Rectal smooth muscle tissue (tissue), 1 donor: ENCODE results near the gene PLAGL2.
"Not testable (repeated sequence)": the region's sequence is repeated elsewhere in the genome, so short reads cannot be mapped to it uniquely, and the experiment has no call there.

Source experiments
- H3K27ac ChIP-seq: one replicate; pipeline ENCODE4 v1.7.0; 2013; ENCODE audit warnings: low read depth, low read length, inconsistent platforms
- H3K27me3 ChIP-seq: one replicate; pipeline ENCODE4 v1.7.0; 2013; ENCODE audit warnings: low read length; ENCODE audit not compliant: control insufficient read depth, insufficient read depth
- H3K36me3 ChIP-seq: one replicate; pipeline ENCODE4 v1.7.0; 2013; ENCODE audit warnings: low read length; ENCODE audit not compliant: control insufficient read depth, insufficient read depth
- H3K4me1 ChIP-seq: one replicate; pipeline ENCODE4 v1.7.0; 2013; ENCODE audit warnings: low read length; ENCODE audit not compliant: control insufficient read depth, insufficient read depth
- H3K4me3 ChIP-seq: one replicate; pipeline ENCODE4 v1.7.0; 2013; ENCODE audit warnings: low read length
- H3K9ac ChIP-seq: one replicate; pipeline ENCODE4 v1.7.0; 2013; ENCODE audit warnings: low read length

Gene PLAGL2

GRCh38 chr20:32205843-32206759 is 1.4 kb downstream of the PLAGL2 start:
- peaks cover 20% of the 10 kb centered on the region for H3K4me1 ChIP-seq
- peak overlapping the region; percentile 94 for H3K4me3 ChIP-seq
- peaks cover 4% of the 10 kb centered on the region for H3K36me3 ChIP-seq
- H3K27me3 ChIP-seq, result no peaks in the 10 kb centered on the region
- H3K9ac ChIP-seq, result peak overlapping the region; percentile 97
- peak overlapping the region; percentile 21 for H3K27ac ChIP-seq

- Histone ChIP-seq H3K27me3 (no peaks in the 10 kb centered on the region), H3K27ac (no peak overlapping the region), H3K9ac (no peak overlapping the region), H3K4me1 (peaks cover 20% of the 10 kb centered on the region), H3K36me3 (peaks cover 8% of the 10 kb centered on the region), H3K4me3 (no peak overlapping the region)
Observed at GRCh38 chr20:32205110-32205842, 2.3 kb downstream of the PLAGL2 start.

- no peaks in the 10 kb centered on the region for H3K27me3 ChIP-seq
- H3K4me3 ChIP-seq, result no peak overlapping the region
- H3K36me3 ChIP-seq, result peaks cover 13% of the 10 kb centered on the region
- no peak overlapping the region for H3K9ac ChIP-seq
- no peak overlapping the region for H3K27ac ChIP-seq
- peaks cover 20% of the 10 kb centered on the region for H3K4me1 ChIP-seq
Observed at GRCh38 chr20:32204205-32205109, 3.1 kb downstream of the PLAGL2 start.

GRCh38 chr20:32203356-32204204 is 4.0 kb downstream of the PLAGL2 start:
- Histone ChIP-seq H3K4me3 (no peak overlapping the region), H3K9ac (no peak overlapping the region), H3K4me1 (peaks cover 16% of the 10 kb centered on the region)

GRCh38 chr20:32201977-32202363 is 5.6 kb downstream of the PLAGL2 start:
- Histone ChIP-seq H3K27me3 (no peaks in the 10 kb centered on the region), H3K4me1 (peaks cover 14% of the 10 kb centered on the region), H3K9ac (no peak overlapping the region), H3K36me3 (peaks cover 20% of the 10 kb centered on the region), H3K4me3 (no peak overlapping the region), H3K27ac (no peak overlapping the region)

More at GRCh38 chr20:32203356-32204204, 4.0 kb downstream of the PLAGL2 start:
- no peaks in the 10 kb centered on the region for H3K27me3 ChIP-seq
- peaks cover 18% of the 10 kb centered on the region for H3K36me3 ChIP-seq
- H3K27ac ChIP-seq, result no peak overlapping the region

GRCh38 chr20:32201296-32201976 is 6.1 kb downstream of the PLAGL2 start:
- Histone ChIP-seq H3K4me1 (peaks cover 9% of the 10 kb centered on the region), H3K27ac (no peak overlapping the region), H3K27me3 (no peaks in the 10 kb centered on the region), H3K36me3 (peaks cover 22% of the 10 kb centered on the region), H3K4me3 (no peak overlapping the region), H3K9ac (no peak overlapping the region)

GRCh38 chr20:32199006-32199405 is 8.5 kb downstream of the PLAGL2 start:
- no peaks in the 10 kb centered on the region for H3K27me3 ChIP-seq
- peaks cover 31% of the 10 kb centered on the region for H3K36me3 ChIP-seq
- no peak overlapping the region for H3K27ac ChIP-seq
- H3K4me3 ChIP-seq, result no peak overlapping the region
- no peak overlapping the region for H3K9ac ChIP-seq
- H3K4me1 ChIP-seq, result peaks cover 4% of the 10 kb centered on the region

GRCh38 chr20:32197136-32197535 is 10.4 kb downstream of the PLAGL2 start:
- H3K4me3 ChIP-seq, H3K4me1 ChIP-seq: not testable (repeated sequence)
- H3K36me3 ChIP-seq, result peaks cover 34% of the 10 kb centered on the region

GRCh38 chr20:32196613-32197012 is 10.9 kb downstream of the PLAGL2 start:
- not testable (repeated sequence) for H3K9ac ChIP-seq

More at GRCh38 chr20:32197136-32197535, 10.4 kb downstream of the PLAGL2 start:
- H3K27ac ChIP-seq, H3K9ac ChIP-seq, H3K27me3 ChIP-seq: not testable (repeated sequence)

GRCh38 chr20:32195581-32195980 is 12.0 kb downstream of the PLAGL2 start:
- no peak overlapping the region for H3K9ac ChIP-seq
- H3K27me3 ChIP-seq, result no peaks in the 10 kb centered on the region
- H3K4me1 ChIP-seq, result no peaks in the 10 kb centered on the region
- H3K27ac ChIP-seq, result no peak overlapping the region
- no peak overlapping the region for H3K4me3 ChIP-seq
- H3K36me3 ChIP-seq, result peaks cover 29% of the 10 kb centered on the region

More at GRCh38 chr20:32196613-32197012, 10.9 kb downstream of the PLAGL2 start:
- not testable (repeated sequence) for H3K27ac ChIP-seq, H3K27me3 ChIP-seq, H3K4me1 ChIP-seq, H3K4me3 ChIP-seq
- H3K36me3 ChIP-seq, result peaks cover 34% of the 10 kb centered on the region

- Histone ChIP-seq H3K4me1 (no peaks in the 10 kb centered on the region), H3K27me3 (no peaks in the 10 kb centered on the region), H3K4me3 (no peak overlapping the region), H3K27ac (no peak overlapping the region), H3K36me3 (peaks cover 20% of the 10 kb centered on the region), H3K9ac (no peak overlapping the region)
Observed at GRCh38 chr20:32193996-32194395, 13.5 kb downstream of the PLAGL2 start.
